ENCODE results near the gene REXO5. TPM values are rescaled to one million over a fixed set of nuclear protein-coding genes. Genes with fewer than 3 reads are reported as not detected.

The REXO5 gene
- total RNA-seq, 1 experiment from 2014 or later, result 8.5 TPM

- TF ChIP-seq USF1 (CRISPR knock-in tag; IDR thresholded peaks at IDR 0.05) (no peak), CTCF (IDR thresholded peaks at IDR 0.05) (no peak), GRHL2 (CRISPR knock-in tag; IDR thresholded peaks at IDR 0.05; ENCODE audit: insufficient replicate concordance, severe bottlenecking) (no peak), GTF2I (CRISPR knock-in tag; conservative IDR thresholded peaks at IDR 0.05) (no peak), E2F5 (CRISPR knock-in tag; IDR thresholded peaks at IDR 0.05) (no peak), PREB (CRISPR knock-in tag; IDR thresholded peaks at IDR 0.05; ENCODE audit: borderline replicate concordance) (no peak), ZMAT4 (CRISPR knock-in tag; IDR thresholded peaks at IDR 0.05) (no peak), RELA (CRISPR knock-in tag; IDR thresholded peaks at IDR 0.05; ENCODE audit: borderline replicate concordance) (no peak), ZNF232 (CRISPR knock-in tag; IDR thresholded peaks at IDR 0.05) (no peak), CREM (CRISPR knock-in tag; IDR thresholded peaks at IDR 0.05) (no peak), SMAD3 (CRISPR knock-in tag; IDR thresholded peaks at IDR 0.05; ENCODE audit: borderline replicate concordance) (no peak)
Observed at GRCh38 chr16:20859699-20860098, 53.4 kb downstream of the REXO5 start (continued).

GRCh38 chr16:20860361-20860760 is 54.0 kb downstream of the REXO5 start:
- Mint-ChIP-seq H3K27ac (peak overlapping the region; percentile 94), H3K4me1 (peaks cover 45% of the 10 kb centered on the region), H3K36me3 (peaks cover 21% of the 10 kb centered on the region), H3K27me3 (ENCODE audit: low read depth) (no peaks in the 10 kb centered on the region), H3K9me3 (peaks cover 5% of the 10 kb centered on the region), H3K4me3 (no peak overlapping the region)
- ChIA-PET CTCF (interaction anchor here (1.2 kb wide), 1 partner anchor 10 kb away, joined by 4 read pairs; no protein-coding TSS in a partner anchor), POLR2A (no interaction called here)
- DNase-seq (ENCODE audit: low spot score), result no peak
- ATAC-seq, result no peak
- no peak for TF ChIP-seq ZNF532 (CRISPR knock-in tag; IDR thresholded peaks at IDR 0.05; ENCODE audit: borderline replicate concordance)
- TF ChIP-seq ZSCAN18 (CRISPR knock-in tag; IDR thresholded peaks at IDR 0.05), result no peak
- no peak for TF ChIP-seq ARID4B (CRISPR knock-in tag; IDR thresholded peaks at IDR 0.05; ENCODE audit: borderline replicate concordance)
- no peak for TF ChIP-seq EMX1 (CRISPR knock-in tag; IDR thresholded peaks at IDR 0.05)
- no peak for TF ChIP-seq PREB (CRISPR knock-in tag; IDR thresholded peaks at IDR 0.05; ENCODE audit: borderline replicate concordance)
- TF ChIP-seq FOXP1 (CRISPR knock-in tag; IDR thresholded peaks at IDR 0.05; ENCODE audit: borderline replicate concordance), result no peak
- no peak for TF ChIP-seq NR3C1 (CRISPR knock-in tag; conservative IDR thresholded peaks at IDR 0.05; ENCODE audit: low read depth)
- no peak for TF ChIP-seq KAT7 (CRISPR knock-in tag; IDR thresholded peaks at IDR 0.05; ENCODE audit: borderline replicate concordance)
